Ishikawa (cell line): ENCODE results near the gene SNAP25.

Source experiments
- CEBPB ChIP-seq: IDR thresholded peaks from 2 replicates; pipeline ENCODE4 v1.6.1; 2012
- CREB1 ChIP-seq: IDR thresholded peaks from 2 replicates; pipeline ENCODE4 v1.6.1; 2012; ENCODE audit warnings: low read depth
- EGR1 ChIP-seq: IDR thresholded peaks from 2 replicates; pipeline ENCODE4 v1.6.1; 2012
- EP300 ChIP-seq: IDR thresholded peaks from 2 replicates; pipeline ENCODE4 v1.6.1; 2012; ENCODE audit warnings: borderline replicate concordance
- FOXM1 ChIP-seq: IDR thresholded peaks from 2 replicates; pipeline ENCODE4 v1.6.1; 2012; ENCODE audit warnings: low read depth, borderline replicate concordance
- NFIC ChIP-seq: IDR thresholded peaks from 2 replicates; pipeline ENCODE4 v1.6.1; 2012
- RAD21 ChIP-seq: IDR thresholded peaks from 2 replicates; pipeline ENCODE4 v1.6.1; 2012; ENCODE audit warnings: low read depth
- TAF1 ChIP-seq: IDR thresholded peaks from 2 replicates; pipeline ENCODE4 v1.6.1; 2012; ENCODE audit warnings: low read depth, mild to moderate bottlenecking
- TCF12 ChIP-seq: IDR thresholded peaks from 2 replicates; pipeline ENCODE4 v1.6.1; 2012; ENCODE audit warnings: low read depth
- TEAD4 ChIP-seq: IDR thresholded peaks from 2 replicates; pipeline ENCODE4 v1.6.1; 2012
- YY1 ChIP-seq: IDR thresholded peaks from 2 replicates; pipeline ENCODE4 v1.6.1; 2012; ENCODE audit warnings: low read depth
- ZBTB7A ChIP-seq: IDR thresholded peaks from 2 replicates; pipeline ENCODE4 v1.6.1; 2012; ENCODE audit warnings: low read depth
- TF ChIP-seq, protein P1 (sequence below): IDR thresholded peaks from 2 replicates; pipeline ENCODE4 v1.6.1; 2012
- TF ChIP-seq, protein P2 (sequence below): IDR thresholded peaks from 2 replicates; pipeline ENCODE4 v1.6.1; 2012; ENCODE audit warnings: low read depth, mild to moderate bottlenecking
- TF ChIP-seq, protein P3 (sequence below): IDR thresholded peaks from 2 replicates; pipeline ENCODE4 v1.6.1; 2012

Gene SNAP25

DNA sequence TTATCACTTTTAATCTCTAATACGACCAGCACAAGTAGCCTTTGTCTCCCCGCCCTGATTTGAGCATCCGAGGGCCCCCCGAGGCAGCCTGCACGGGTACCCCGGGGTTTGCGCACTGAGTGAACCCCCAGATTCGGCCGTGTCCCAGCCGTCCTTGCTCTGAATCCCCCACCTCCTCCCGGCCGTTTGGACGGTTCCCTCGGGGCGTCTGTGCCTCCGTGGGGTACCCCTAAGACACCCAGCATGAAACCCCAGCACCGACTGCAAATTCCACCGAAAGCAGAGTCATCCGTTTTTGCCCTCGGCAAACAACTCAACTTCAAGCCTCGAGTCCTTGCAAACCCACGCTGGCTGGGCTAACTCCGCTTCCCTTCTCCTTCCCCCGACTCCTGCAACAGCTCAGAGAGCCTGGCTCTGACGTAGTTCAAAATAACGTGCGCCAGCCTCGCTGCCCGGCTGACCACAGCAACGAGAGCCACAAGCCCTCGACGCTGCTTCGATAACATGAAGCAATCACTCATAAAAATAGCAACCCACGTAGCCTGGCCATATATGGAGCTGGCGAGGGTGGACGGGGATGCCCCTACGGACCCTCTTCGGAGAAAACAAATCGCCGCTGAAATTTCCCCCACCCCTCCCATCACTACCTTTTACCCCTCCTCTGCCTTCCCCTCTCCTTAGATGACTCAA is 764 bp upstream of the SNAP25 start:
- TF ChIP-seq NFIC (no peak), CREB1 (no peak), TEAD4 (no peak), YY1 (no peak), TCF12 (no peak), EP300 (no peak), ZBTB7A (no peak), CEBPB (no peak), FOXM1 (no peak), EGR1 (no peak), TAF1 (no peak), RAD21 (no peak)
- TF ChIP-seq, protein P1, sequence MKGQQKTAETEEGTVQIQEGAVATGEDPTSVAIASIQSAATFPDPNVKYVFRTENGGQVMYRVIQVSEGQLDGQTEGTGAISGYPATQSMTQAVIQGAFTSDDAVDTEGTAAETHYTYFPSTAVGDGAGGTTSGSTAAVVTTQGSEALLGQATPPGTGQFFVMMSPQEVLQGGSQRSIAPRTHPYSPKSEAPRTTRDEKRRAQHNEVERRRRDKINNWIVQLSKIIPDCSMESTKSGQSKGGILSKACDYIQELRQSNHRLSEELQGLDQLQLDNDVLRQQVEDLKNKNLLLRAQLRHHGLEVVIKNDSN: no peak
- TF ChIP-seq, protein P2, sequence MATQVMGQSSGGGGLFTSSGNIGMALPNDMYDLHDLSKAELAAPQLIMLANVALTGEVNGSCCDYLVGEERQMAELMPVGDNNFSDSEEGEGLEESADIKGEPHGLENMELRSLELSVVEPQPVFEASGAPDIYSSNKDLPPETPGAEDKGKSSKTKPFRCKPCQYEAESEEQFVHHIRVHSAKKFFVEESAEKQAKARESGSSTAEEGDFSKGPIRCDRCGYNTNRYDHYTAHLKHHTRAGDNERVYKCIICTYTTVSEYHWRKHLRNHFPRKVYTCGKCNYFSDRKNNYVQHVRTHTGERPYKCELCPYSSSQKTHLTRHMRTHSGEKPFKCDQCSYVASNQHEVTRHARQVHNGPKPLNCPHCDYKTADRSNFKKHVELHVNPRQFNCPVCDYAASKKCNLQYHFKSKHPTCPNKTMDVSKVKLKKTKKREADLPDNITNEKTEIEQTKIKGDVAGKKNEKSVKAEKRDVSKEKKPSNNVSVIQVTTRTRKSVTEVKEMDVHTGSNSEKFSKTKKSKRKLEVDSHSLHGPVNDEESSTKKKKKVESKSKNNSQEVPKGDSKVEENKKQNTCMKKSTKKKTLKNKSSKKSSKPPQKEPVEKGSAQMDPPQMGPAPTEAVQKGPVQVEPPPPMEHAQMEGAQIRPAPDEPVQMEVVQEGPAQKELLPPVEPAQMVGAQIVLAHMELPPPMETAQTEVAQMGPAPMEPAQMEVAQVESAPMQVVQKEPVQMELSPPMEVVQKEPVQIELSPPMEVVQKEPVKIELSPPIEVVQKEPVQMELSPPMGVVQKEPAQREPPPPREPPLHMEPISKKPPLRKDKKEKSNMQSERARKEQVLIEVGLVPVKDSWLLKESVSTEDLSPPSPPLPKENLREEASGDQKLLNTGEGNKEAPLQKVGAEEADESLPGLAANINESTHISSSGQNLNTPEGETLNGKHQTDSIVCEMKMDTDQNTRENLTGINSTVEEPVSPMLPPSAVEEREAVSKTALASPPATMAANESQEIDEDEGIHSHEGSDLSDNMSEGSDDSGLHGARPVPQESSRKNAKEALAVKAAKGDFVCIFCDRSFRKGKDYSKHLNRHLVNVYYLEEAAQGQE: no peak
- TF ChIP-seq, protein P3, sequence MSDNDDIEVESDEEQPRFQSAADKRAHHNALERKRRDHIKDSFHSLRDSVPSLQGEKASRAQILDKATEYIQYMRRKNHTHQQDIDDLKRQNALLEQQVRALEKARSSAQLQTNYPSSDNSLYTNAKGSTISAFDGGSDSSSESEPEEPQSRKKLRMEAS: no peak

DNA sequence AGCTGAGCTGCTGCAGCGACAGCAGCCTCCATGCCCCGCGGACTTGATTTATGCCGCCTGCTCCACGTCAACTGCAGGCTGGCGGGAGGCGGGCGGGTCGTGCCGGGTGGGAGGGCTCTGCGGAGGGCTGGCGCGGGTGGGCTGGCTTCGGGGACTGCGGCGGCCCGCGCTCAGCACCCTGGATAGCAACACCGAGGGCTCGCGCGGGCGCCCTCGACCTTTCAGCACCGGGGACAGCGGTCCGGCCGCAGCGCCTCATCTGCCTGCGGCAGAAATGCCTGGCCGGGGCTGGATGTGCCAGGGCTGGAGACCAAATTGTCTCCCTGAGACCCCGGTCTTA is 792 bp downstream of the SNAP25 start:
- TF ChIP-seq RAD21 (peak; percentile 18; the same call in 1 of the 2 replicates), ZBTB7A (peak; percentile 81), NFIC (0 out of 2 replicates have a peak, but pooled peaks have one; percentile 14), YY1 (no peak; the same call in 1 of the 2 replicates), TEAD4 (0 out of 2 replicates have a peak, but pooled peaks have one; percentile 19), FOXM1 (no peak), CREB1 (no peak), CEBPB (no peak)
- TF ChIP-seq, protein P1: peak; percentile 31; the same call in 1 of the 2 replicates
- TF ChIP-seq, protein P2: peak; percentile 100
- TF ChIP-seq, protein P3: peak; percentile 83

DNA sequence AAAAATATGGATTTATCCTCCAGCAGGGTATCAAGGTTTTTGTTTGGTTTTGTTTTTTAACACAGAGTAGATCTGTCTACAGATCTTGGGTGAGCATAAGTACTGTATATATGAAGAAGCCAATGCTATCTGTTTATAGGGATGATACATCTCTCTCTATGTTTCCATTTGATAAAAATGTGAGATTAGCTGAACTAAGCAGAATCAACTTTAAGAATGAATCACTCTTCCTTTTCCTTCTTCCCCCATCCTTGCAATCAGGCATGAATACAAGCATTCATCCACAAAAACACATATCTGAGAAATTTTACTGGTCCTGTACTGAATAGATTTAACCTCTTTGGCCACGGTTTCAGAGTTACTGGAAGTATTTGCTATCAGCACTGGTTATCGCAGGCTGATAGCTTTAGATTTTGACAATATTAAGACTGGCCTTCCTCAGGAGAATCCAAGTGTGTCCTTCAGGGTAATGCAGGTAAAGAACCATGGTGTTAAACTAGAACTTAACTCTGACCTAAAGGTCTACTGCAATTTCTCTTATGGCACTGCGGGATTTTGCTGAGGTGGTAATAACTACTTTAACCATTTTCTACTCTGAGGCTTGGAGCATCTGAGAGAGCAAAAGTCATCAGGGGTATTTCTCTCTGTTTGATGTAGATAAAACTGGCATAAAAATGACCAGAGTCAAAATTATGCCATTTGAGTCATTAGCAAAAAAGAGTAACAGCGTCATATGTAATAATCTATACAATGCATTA is 1.5 kb downstream of the SNAP25 start:
- TF ChIP-seq, protein P1: no peak
- TF ChIP-seq ZBTB7A: no peak
- TF ChIP-seq CEBPB: no peak
- no peak for TF ChIP-seq TEAD4
- TF ChIP-seq NFIC: no peak
- no peak for TF ChIP-seq RAD21
- TF ChIP-seq CREB1: no peak
- TF ChIP-seq, protein P3: no peak
- TF ChIP-seq TAF1: no peak
- TF ChIP-seq EGR1: no peak
- no peak for TF ChIP-seq FOXM1
- TF ChIP-seq TCF12: no peak
- TF ChIP-seq, protein P2: no peak
- TF ChIP-seq EP300: no peak
- TF ChIP-seq YY1: no peak
